HEK293 (cell line): ENCODE results near the gene BICRA.

Experiments used
- CTCF ChIA-PET: fragments of 350-600 bp; formaldehyde crosslinking; extraction: SDS; loops from one replicate; lab custom pipeline; 2021; ENCODE audit warnings: antibody characterized with exemption; lab: Yijun Ruan, JAX
- POLR2A ChIA-PET: fragments of 300-600 bp; formaldehyde crosslinking; extraction: SDS; loops from one replicate; lab custom pipeline; 2020; ENCODE audit warnings: antibody characterized with exemption, inconsistent platforms; lab: Yijun Ruan, JAX
- H3K27ac ChIP-seq: fragments of 200-500 bp; sonication (Bioruptor generic); 2 replicates; pipeline ENCODE4 v1.5.1; 2014; ENCODE audit warnings: low read depth, low read length, control low read depth, inconsistent platforms; ENCODE audit errors: extremely low read depth
- H3K36me3 ChIP-seq, 2 experiments: fragments of 200-500 bp in 1 of 2; sonication (Bioruptor generic) in 1 of 2; 1 replicate in 1 of 2; 2 replicates in 1 of 2; pipeline ENCODE4 v1.5.1; 2014 to 2017; ENCODE audit warnings: inconsistent platforms in 2 of 2, low read length in 2 of 2; ENCODE audit not compliant: control insufficient read depth in 2 of 2, insufficient read depth in 1 of 2
- H3K4me1 ChIP-seq: fragments of 200-500 bp; sonication (Bioruptor generic); 2 replicates; pipeline ENCODE4 v1.5.1; 2014; ENCODE audit warnings: mild to moderate bottlenecking, low read length, inconsistent platforms; ENCODE audit not compliant: control insufficient read depth, insufficient read depth
- H3K4me3 ChIP-seq: 2 replicates; pipeline ENCODE4 v1.5.1; 2011; ENCODE audit warnings: low read depth, mild to moderate bottlenecking, control low read depth, low read length, moderate library complexity
- H3K9me3 ChIP-seq: fragments of 200-500 bp; sonication (Bioruptor generic); 2 replicates; pipeline ENCODE4 v1.5.1; 2014; ENCODE audit warnings: low read depth, low read length, inconsistent platforms; ENCODE audit not compliant: control insufficient read depth, insufficient read depth
- GLI4 ChIP-seq: fragments of 450-650 bp; formaldehyde crosslinking; IDR thresholded peaks from 2 replicates; pipeline ENCODE4 v1.5.1; 2016; ENCODE audit warnings: missing biosample characterization, missing genetic modification characterization
- KLF8 ChIP-seq: fragments of 450-650 bp; formaldehyde crosslinking; IDR thresholded peaks from 2 replicates; pipeline ENCODE4 v1.5.1; 2016; ENCODE audit warnings: missing biosample characterization, missing genetic modification characterization
- PRDM1 ChIP-seq: fragments of 450-650 bp; formaldehyde crosslinking; IDR thresholded peaks from 2 replicates; pipeline ENCODE4; 2016; ENCODE audit warnings: missing biosample characterization, missing genetic modification characterization
- ZBTB1 ChIP-seq: fragments of 450-650 bp; formaldehyde crosslinking; IDR thresholded peaks from 2 replicates; pipeline ENCODE4 v1.5.1; 2016; ENCODE audit warnings: missing biosample characterization, missing genetic modification characterization
- ZFHX2 ChIP-seq: fragments of 450-650 bp; formaldehyde crosslinking; conservative IDR thresholded peaks from 2 replicates; pipeline ENCODE4 v1.5.1; 2016; ENCODE audit warnings: missing biosample characterization, missing genetic modification characterization
- ZNF121 ChIP-seq: fragments of 450-650 bp; formaldehyde crosslinking; IDR thresholded peaks from 2 replicates; pipeline ENCODE4 v1.5.1; 2016; ENCODE audit warnings: missing biosample characterization, missing genetic modification characterization
- ZNF133 ChIP-seq: fragments of 450-650 bp; formaldehyde crosslinking; IDR thresholded peaks from 2 replicates; pipeline ENCODE4 v1.5.1; 2016; ENCODE audit warnings: missing biosample characterization, missing genetic modification characterization
- ZNF140 ChIP-seq: fragments of 450-650 bp; formaldehyde crosslinking; IDR thresholded peaks from 2 replicates; pipeline ENCODE4 v1.5.1; 2016; ENCODE audit warnings: missing biosample characterization, missing genetic modification characterization
- ZNF544 ChIP-seq: fragments of 450-650 bp; formaldehyde crosslinking; IDR thresholded peaks from 2 replicates; pipeline ENCODE4 v1.5.0; 2017; ENCODE audit warnings: missing biosample characterization, missing genetic modification characterization
- ZNF623 ChIP-seq: fragments of 450-650 bp; formaldehyde crosslinking; IDR thresholded peaks from 2 replicates; pipeline ENCODE4 v1.5.1; 2016; ENCODE audit warnings: missing biosample characterization, missing genetic modification characterization
- ZNF747 ChIP-seq: fragments of 450-650 bp; formaldehyde crosslinking; IDR thresholded peaks from 2 replicates; pipeline ENCODE4 v1.5.1; 2016; ENCODE audit warnings: missing biosample characterization, missing genetic modification characterization
- ZNF76 ChIP-seq: fragments of 450-650 bp; formaldehyde crosslinking; IDR thresholded peaks from 2 replicates; pipeline ENCODE4; 2016; ENCODE audit warnings: low read depth, missing biosample characterization, missing genetic modification characterization, borderline replicate concordance
- ZNF792 ChIP-seq: fragments of 450-650 bp; formaldehyde crosslinking; IDR thresholded peaks from 2 replicates; pipeline ENCODE4 v1.5.1; 2016; ENCODE audit warnings: missing biosample characterization, missing genetic modification characterization
- ZSCAN16 ChIP-seq: fragments of 450-650 bp; formaldehyde crosslinking; IDR thresholded peaks from 2 replicates; pipeline ENCODE4 v1.5.1; 2016; ENCODE audit warnings: missing biosample characterization, missing genetic modification characterization
- TF ChIP-seq, protein P1 (sequence below): fragments of 450-650 bp; formaldehyde crosslinking; IDR thresholded peaks from 2 replicates; pipeline ENCODE4 v1.5.1; 2016; ENCODE audit warnings: missing biosample characterization, missing genetic modification characterization
- TF ChIP-seq, protein P2 (sequence below): fragments of 450-650 bp; formaldehyde crosslinking; IDR thresholded peaks from 2 replicates; pipeline ENCODE4 v1.5.1; 2017; ENCODE audit warnings: missing biosample characterization, missing genetic modification characterization

Gene BICRA

DNA sequence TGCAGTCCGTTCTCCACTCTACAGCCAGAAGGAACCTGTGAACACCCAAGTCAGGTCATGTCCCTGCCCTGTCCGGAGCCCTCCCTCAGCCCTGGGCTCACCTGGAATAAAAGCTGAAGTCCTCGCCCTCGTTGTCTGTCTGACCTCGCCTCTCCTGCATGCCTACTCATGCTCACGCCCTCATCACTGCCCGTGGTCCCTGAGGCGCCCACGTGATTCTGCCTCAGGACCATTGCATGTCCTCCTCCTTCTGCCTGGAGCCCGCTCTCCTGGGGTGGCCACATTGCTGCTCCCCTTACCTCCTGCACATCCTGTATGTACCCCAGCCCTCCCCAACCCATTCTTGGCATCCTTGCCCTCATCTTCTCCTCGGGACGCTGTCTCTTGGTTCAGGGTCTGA, 42.2 kb downstream of the BICRA start:
- ChIA-PET CTCF (no interaction called here), POLR2A (no interaction called here)
- Histone ChIP-seq H3K4me1 (peaks cover 10% of the 10 kb centered on the region), H3K4me3 (no peak overlapping the region), H3K27ac (no peak overlapping the region), H3K9me3 (no peaks in the 10 kb centered on the region), H3K36me3 (peaks cover 13 to 22% of the 10 kb centered on the region in 2 experiments; a peak in 2 of 3 replicates)
- TF ChIP-seq ZNF623 (tag by site-specific recombination) (peak; percentile 60), ZNF747 (tag by site-specific recombination) (no peak)
- TF ChIP-seq, all 188 proteins: peak for 1

DNA sequence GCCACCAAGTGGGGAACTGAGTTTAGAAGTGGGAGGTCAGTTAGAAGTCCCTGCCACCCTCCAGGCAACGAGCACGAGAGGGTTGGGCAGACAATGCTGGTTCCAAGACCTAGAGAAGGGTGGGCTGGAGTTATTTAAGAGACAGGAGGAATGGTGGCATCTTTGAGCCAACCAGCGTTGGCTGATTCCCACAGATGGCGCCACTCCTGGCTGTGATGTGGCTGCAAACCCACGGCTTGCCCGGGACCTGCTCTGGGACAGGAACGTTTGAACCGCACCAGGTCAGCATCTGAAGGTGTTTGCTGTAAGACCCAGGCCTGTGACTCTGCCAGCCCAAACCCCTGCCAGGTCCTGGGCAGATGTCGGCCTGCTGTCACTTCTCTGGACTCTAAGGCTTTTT, 42.8 kb downstream of the BICRA start:
- TF ChIP-seq ZBTB1 (tag by site-specific recombination) (no peak), ZNF133 (tag by site-specific recombination) (no peak), ZNF76 (tag by site-specific recombination) (no peak), PRDM1 (tag by site-specific recombination) (no peak), ZSCAN16 (tag by site-specific recombination) (no peak), GLI4 (tag by site-specific recombination) (no peak), ZFHX2 (tag by site-specific recombination) (no peak), KLF8 (tag by site-specific recombination) (no peak)
- TF ChIP-seq, protein P1, sequence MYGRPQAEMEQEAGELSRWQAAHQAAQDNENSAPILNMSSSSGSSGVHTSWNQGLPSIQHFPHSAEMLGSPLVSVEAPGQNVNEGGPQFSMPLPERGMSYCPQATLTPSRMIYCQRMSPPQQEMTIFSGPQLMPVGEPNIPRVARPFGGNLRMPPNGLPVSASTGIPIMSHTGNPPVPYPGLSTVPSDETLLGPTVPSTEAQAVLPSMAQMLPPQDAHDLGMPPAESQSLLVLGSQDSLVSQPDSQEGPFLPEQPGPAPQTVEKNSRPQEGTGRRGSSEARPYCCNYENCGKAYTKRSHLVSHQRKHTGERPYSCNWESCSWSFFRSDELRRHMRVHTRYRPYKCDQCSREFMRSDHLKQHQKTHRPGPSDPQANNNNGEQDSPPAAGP (tag by site-specific recombination), result no peak
- TF ChIP-seq, protein P2, sequence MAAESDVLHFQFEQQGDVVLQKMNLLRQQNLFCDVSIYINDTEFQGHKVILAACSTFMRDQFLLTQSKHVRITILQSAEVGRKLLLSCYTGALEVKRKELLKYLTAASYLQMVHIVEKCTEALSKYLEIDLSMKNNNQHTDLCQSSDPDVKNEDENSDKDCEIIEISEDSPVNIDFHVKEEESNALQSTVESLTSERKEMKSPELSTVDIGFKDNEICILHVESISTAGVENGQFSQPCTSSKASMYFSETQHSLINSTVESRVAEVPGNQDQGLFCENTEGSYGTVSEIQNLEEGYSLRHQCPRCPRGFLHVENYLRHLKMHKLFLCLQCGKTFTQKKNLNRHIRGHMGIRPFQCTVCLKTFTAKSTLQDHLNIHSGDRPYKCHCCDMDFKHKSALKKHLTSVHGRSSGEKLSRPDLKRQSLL (tag by site-specific recombination), result no peak
- H3K4me3 ChIP-seq, result no peak overlapping the region
- peaks cover 13 to 18% of the 10 kb centered on the region in 2 experiments; a peak in 2 of 3 replicates for H3K36me3 ChIP-seq
- CTCF ChIA-PET, result interaction anchor here (0.6 kb wide), 1 partner anchor 57 kb away, joined by 4 read pairs; no protein-coding TSS in a partner anchor
- POLR2A ChIA-PET, result no interaction called here
- no peak overlapping the region for H3K27ac ChIP-seq
- peaks cover 10% of the 10 kb centered on the region for H3K4me1 ChIP-seq
- H3K9me3 ChIP-seq, result no peaks in the 10 kb centered on the region

DNA sequence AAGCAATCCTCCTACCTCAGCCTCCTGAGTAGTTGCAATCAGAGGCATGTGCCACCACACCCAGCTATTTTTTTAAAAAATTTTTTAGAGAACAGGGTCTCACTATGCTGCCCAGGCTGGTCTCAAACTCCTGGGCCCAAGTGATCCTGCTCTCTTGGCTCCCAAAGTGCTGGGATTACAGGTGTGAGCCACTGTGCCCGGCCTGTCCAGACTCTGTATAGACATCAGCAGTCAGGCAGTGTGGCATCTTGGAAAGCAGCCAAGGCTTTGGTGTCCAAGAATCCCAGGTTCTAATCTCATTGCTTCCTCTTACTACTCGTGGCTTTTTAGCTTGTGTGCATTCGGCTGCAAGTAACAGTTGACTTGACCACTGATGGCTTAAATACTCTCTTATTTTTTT, 43.4 kb downstream of the BICRA start:
- Histone ChIP-seq H3K27ac (no peak overlapping the region), H3K9me3 (no peaks in the 10 kb centered on the region), H3K36me3 (peaks cover 13 to 14% of the 10 kb centered on the region in 2 experiments; a peak in 2 of 3 replicates), H3K4me1 (peaks cover 10% of the 10 kb centered on the region), H3K4me3 (no peak overlapping the region)
- TF ChIP-seq ZNF121 (tag by site-specific recombination), result peak; percentile 69
- no peak for TF ChIP-seq ZNF792
- ChIA-PET POLR2A (no interaction called here), CTCF (interaction anchor here (0.6 to 0.9 kb wide), 3 partner anchors 57 to 261 kb away, joined by 3 to 4 read pairs (median 3); partner anchors contain the start of gene EHD2)

DNA sequence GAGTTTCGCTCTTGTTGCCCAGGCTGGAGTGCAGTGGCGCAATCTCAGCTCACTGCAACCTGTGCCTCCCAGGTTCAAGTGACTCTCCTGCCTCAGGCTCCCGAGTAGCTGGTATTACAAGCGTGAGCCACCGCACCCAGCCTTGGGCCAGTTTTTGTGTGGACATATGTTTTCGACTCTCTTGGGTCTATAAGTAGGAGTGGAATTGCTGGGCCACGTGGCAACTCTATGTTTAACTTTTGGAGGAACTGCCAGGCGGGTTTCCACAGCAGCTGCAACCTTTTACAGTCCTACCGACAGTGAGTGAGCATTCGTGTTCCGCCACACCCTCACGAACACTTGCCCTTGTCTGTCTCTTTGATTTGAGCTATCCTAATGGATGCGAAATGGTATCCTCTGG, 44.9 kb downstream of the BICRA start:
- ChIA-PET CTCF (no interaction called here), POLR2A (no interaction called here)
- Histone ChIP-seq H3K27ac (no peak overlapping the region), H3K9me3 (no peaks in the 10 kb centered on the region), H3K4me1 (peaks cover 2% of the 10 kb centered on the region; the same call in 1 of the 2 replicates), H3K4me3 (no peak overlapping the region), H3K36me3 (peaks cover 13 to 17% of the 10 kb centered on the region in 2 experiments; a peak in 2 of 3 replicates)
- peak; percentile 47; the same call in 1 of the 2 replicates for TF ChIP-seq ZNF140 (tag by site-specific recombination)
- no peak for TF ChIP-seq ZNF544
